ENCODE data around the gene WAPL. TPM values are rescaled to one million over a fixed set of nuclear protein-coding genes. Genes with fewer than 3 reads are reported as not detected.

The WAPL gene
- total and polyA plus RNA-seq, 2 donors (not counting 1 experiment from before 2014, with no cell fraction given) = 8.3 to 42.8 TPM

DNA sequence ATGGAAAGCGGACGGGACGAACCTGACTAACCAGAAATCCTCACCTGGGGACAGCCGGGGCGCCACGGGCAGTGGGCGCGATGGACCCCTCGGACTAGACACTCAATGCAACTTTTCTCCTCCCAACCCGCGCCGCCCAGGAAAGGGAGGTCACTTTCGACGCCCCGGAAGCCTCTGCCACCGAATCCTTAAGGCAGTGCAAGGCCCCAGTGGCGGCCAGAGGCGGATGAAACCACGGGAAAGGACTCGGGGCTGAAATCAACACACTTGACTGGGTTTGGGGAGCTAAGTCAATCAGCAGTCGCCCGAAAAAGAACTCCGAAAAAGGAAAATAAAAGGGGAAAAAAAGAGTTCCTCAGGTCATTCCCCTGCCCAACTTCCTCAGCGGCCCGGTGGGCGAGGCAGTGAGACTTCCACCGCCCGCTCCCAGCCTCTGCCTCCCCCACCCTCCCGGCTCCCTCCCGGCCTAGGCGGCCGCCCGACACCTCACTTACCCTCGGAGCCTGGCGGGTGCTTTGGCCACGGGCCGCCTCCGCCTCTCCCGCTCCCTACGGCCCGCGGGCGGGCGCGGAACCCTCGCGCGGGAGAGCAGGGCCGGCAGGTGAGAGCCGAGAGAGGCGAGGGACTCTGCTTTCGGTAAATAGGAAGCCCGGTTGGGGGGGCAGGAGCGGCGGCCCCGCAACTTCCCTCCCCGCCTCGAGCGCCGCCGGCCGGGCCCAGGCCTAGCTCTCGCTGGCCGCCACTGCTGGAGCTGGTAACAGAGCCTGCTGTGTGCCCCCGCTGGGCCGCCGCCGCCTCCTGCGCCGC lies 518 bp downstream of the WAPL start:
- peak; percentile 34 for ATAC-seq (ENCODE audit: low read depth)
- H3K4me1 ChIP-seq (ENCODE audit: control insufficient read depth in 2 of 2, insufficient read depth in 2 of 2, low read length in 2 of 2) = peaks cover 23 to 32% of the 10 kb centered on the region in 2 donors
- intact Hi-C loops (cut with micrococcal nuclease) = loop anchor here (1.0 to 5.0 kb wide), 8 partner anchors 15 to 574 kb away; partner anchors contain the start of genes BMPR1A, GLUD1 and SHLD2
- peak overlapping the region; percentile 85 for H3K4me2 ChIP-seq (replicated peaks; ENCODE audit: low read depth, low read length, poor library complexity, severe bottlenecking)
- H3K79me2 ChIP-seq (ENCODE audit: control insufficient read depth, insufficient read depth, low read length) = peaks cover 53% of the 10 kb centered on the region
- peaks cover 48% of the 10 kb centered on the region for H4K20me1 ChIP-seq (ENCODE audit: control insufficient read depth, insufficient read depth, low read length, poor library complexity, severe bottlenecking)
- H3K9me3 ChIP-seq (ENCODE audit: control extremely low read depth in 1 of 3, control insufficient read depth in 2 of 3, insufficient read depth in 1 of 3, low read length in 2 of 3) = no peaks in the 10 kb centered on the region
- peaks cover 0 to 1% (median 0%) of the 10 kb centered on the region in 4 experiments for H3K27me3 ChIP-seq (replicated peaks in 1 of 4; ENCODE audit: control extremely low read depth in 1 of 4, control insufficient read depth in 3 of 4, insufficient read depth in 4 of 4, low read length in 3 of 4)
- POLR2A ChIA-PET = interaction anchor here (1.7 kb wide), 1 partner anchor 108 kb away, joined by 8 read pairs; no protein-coding TSS in a partner anchor
- H3K27ac ChIP-seq (ENCODE audit: low read length in 2 of 2) = peak overlapping the region; percentile 42 to 85
- WGBS (ENCODE audit: insufficient coverage) = under 1% methylated on average over 67 of the region's 70 CpGs
- H3K4me3 ChIP-seq (ENCODE audit: control extremely low read depth in 1 of 5, extremely low read depth in 1 of 5, insufficient read depth in 1 of 5, low read depth in 2 of 5, low read length in 4 of 5) = peak overlapping the region; percentile 60 to 89 (median 80)
- H3K36me3 ChIP-seq (replicated peaks in 1 of 2; ENCODE audit: control extremely low read depth in 1 of 2, control insufficient read depth in 1 of 2, extremely low read depth in 1 of 2, insufficient read depth in 2 of 2, low read length in 1 of 2) = peaks cover 0 to 20% of the 10 kb centered on the region in 2 experiments
- peaks cover 3% of the 10 kb centered on the region for H3K27me3 Mint-ChIP-seq
- DNase-seq = no peak
- no peaks in the 10 kb centered on the region for H3K9me3 Mint-ChIP-seq (ENCODE audit: insufficient read depth)
- H3K27ac Mint-ChIP-seq = peak overlapping the region; percentile 92
- peaks cover 41% of the 10 kb centered on the region for H3K4me1 Mint-ChIP-seq
- H3K9ac ChIP-seq (ENCODE audit: low read length) = peak overlapping the region; percentile 93
- H3K4me3 Mint-ChIP-seq = peak overlapping the region; percentile 91
- TF ChIP-seq EZH2 (IDR thresholded peaks at IDR 0.05; ENCODE audit: borderline replicate concordance, insufficient read depth, low read depth, low read length, poor library complexity, severe bottlenecking) = no peak
- TF ChIP-seq, protein P1, sequence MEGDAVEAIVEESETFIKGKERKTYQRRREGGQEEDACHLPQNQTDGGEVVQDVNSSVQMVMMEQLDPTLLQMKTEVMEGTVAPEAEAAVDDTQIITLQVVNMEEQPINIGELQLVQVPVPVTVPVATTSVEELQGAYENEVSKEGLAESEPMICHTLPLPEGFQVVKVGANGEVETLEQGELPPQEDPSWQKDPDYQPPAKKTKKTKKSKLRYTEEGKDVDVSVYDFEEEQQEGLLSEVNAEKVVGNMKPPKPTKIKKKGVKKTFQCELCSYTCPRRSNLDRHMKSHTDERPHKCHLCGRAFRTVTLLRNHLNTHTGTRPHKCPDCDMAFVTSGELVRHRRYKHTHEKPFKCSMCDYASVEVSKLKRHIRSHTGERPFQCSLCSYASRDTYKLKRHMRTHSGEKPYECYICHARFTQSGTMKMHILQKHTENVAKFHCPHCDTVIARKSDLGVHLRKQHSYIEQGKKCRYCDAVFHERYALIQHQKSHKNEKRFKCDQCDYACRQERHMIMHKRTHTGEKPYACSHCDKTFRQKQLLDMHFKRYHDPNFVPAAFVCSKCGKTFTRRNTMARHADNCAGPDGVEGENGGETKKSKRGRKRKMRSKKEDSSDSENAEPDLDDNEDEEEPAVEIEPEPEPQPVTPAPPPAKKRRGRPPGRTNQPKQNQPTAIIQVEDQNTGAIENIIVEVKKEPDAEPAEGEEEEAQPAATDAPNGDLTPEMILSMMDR (IDR thresholded peaks at IDR 0.05) = no peak
- peak overlapping the region; percentile 90 for H2AFZ ChIP-seq (ENCODE audit: insufficient read depth, low read depth, low read length, poor library complexity, severe bottlenecking)
- CTCF ChIA-PET = interaction anchor here (1.0 to 2.2 kb wide), 4 partner anchors 24 to 121 kb away, joined by 3 to 9 read pairs (median 5); no protein-coding TSS in a partner anchor

DNA sequence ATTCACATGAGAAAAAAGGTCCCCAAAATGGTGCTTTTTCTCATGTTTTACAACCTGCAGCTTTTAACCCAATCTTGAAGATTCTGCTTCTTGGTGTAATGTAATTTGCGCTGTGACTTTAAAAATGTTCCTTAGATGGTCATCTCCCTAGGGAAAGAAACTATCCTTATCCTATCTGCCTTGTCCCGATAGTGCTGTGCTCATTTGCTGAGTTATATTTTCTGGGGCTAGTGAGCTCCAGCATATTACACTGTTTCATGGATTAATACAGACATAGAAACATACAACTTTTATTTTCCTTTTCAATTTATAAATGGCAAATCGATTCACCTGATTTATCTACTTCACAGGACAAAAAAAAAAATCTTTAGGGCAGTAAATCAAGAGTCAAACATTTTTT lies 2.8 kb downstream of the WAPL start:
- Histone ChIP-seq H2AFZ (ENCODE audit: insufficient read depth, low read depth, low read length, poor library complexity, severe bottlenecking) (no peak overlapping the region), H3K27ac (ENCODE audit: low read length in 2 of 2) (no peak overlapping the region), H3K36me3 (replicated peaks in 1 of 2; ENCODE audit: control extremely low read depth in 1 of 2, control insufficient read depth in 1 of 2, extremely low read depth in 1 of 2, insufficient read depth in 2 of 2, low read length in 1 of 2) (peaks cover 0 to 38% of the 10 kb centered on the region in 2 experiments), H3K79me2 (ENCODE audit: control insufficient read depth, insufficient read depth, low read length) (peaks cover 76% of the 10 kb centered on the region), H3K27me3 (replicated peaks in 1 of 4; ENCODE audit: control extremely low read depth in 1 of 4, control insufficient read depth in 3 of 4, insufficient read depth in 4 of 4, low read length in 3 of 4) (peaks cover 0 to under 1% (median 0%) of the 10 kb centered on the region in 4 experiments), H3K9me3 (ENCODE audit: control extremely low read depth in 1 of 3, control insufficient read depth in 2 of 3, insufficient read depth in 1 of 3, low read length in 2 of 3) (no peaks in the 10 kb centered on the region), H3K4me2 (replicated peaks; ENCODE audit: low read depth, low read length, poor library complexity, severe bottlenecking) (no peak overlapping the region), H3K4me1 (ENCODE audit: control insufficient read depth in 2 of 2, insufficient read depth in 2 of 2, low read length in 2 of 2) (peaks cover 30 to 37% of the 10 kb centered on the region in 2 donors), H3K9ac (ENCODE audit: low read length) (no peak overlapping the region), H4K20me1 (ENCODE audit: control insufficient read depth, insufficient read depth, low read length, poor library complexity, severe bottlenecking) (peaks cover 70% of the 10 kb centered on the region), H3K4me3 (ENCODE audit: control extremely low read depth in 1 of 5, extremely low read depth in 1 of 5, insufficient read depth in 1 of 5, low read depth in 2 of 5, low read length in 4 of 5) (no peak overlapping the region)
- ChIA-PET CTCF (interaction anchor here (1.4 to 1.8 kb wide), 2 partner anchors 16 to 66 kb away, joined by 4 to 9 read pairs; no protein-coding TSS in a partner anchor), POLR2A (no interaction called here)
- intact Hi-C loops (cut with micrococcal nuclease) = no loop called here
- H3K27ac Mint-ChIP-seq = no peak overlapping the region
- no peak overlapping the region for H3K4me3 Mint-ChIP-seq
- no peaks in the 10 kb centered on the region for H3K9me3 Mint-ChIP-seq (ENCODE audit: insufficient read depth)
- no peak for DNase-seq
- ATAC-seq (ENCODE audit: low read depth) = no peak
- no CpG with 5 or more reads among the region's 3 CpGs for WGBS (ENCODE audit: insufficient coverage)
- peaks cover 56% of the 10 kb centered on the region for H3K4me1 Mint-ChIP-seq
- no peaks in the 10 kb centered on the region for H3K27me3 Mint-ChIP-seq
- TF ChIP-seq, protein P1 (IDR thresholded peaks at IDR 0.05) = no peak
- no peak for TF ChIP-seq EZH2 (IDR thresholded peaks at IDR 0.05; ENCODE audit: borderline replicate concordance, insufficient read depth, low read depth, low read length, poor library complexity, severe bottlenecking)
